Measurements from ENCODE around the gene ABL2. TPM values are rescaled to one million over a fixed set of nuclear protein-coding genes. Genes with fewer than 3 reads are reported as not detected.

Gene ABL2
- total and polyA plus RNA-seq, 10 donors, result 1.3 to 21.7 (median 16.0) TPM

DNA sequence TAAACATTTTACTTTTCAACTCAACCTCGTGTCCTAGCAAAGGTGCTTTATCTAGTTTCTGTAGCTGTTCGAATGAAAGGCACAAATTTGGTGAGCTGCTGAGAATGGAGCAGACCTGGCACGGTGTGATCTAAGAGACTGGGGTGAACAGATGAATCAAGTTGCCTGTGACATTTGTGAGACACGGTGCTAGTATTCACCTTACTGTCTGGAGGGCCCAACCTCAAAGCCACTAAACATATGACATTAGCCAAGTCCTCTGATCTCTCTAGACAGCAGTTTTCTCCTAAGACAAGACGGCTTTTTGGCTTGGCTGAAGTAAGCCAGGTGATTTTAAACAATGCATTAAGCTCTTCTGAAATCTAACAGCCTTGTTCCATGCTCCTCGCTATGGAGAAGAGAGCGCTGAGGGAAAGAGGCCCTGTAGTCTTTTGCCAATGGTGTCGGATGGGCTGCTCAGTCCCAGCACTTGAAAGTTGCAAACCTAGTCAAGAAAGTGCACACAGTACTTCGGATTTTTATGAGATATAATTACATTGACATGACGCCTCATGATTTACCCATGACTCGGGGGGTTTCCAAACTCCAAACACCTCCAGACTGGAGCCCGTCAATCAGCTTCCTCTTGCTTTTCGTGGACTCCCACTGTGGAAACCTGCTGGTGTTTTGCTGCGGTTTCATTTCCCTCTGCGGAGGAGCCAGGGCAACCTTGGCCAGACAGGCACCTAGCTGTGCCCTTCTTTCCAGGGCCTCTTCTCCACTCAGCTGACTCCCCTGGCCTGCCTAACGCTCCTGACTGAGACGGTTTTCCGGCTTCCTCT lies 148.4 kb downstream of the ABL2 start:
- no peaks in the 10 kb centered on the region for H3K9me3 ChIP-seq
- 30 to 35% (median 32%) methylated on average over 15 to 18 of the region's 18 CpGs for WGBS, 5 donors
- H3K4me3 ChIP-seq, result peak overlapping the region; percentile 83 to 97 (median 88)
- DNase-seq, result no peak
- H3K4me1 ChIP-seq, result peaks cover 14 to 53% (median 32%) of the 10 kb centered on the region in 6 donors
- intact Hi-C loops (cut with DNase I; ENCODE audit: low total_unique reads), result no loop called here
- H3K27me3 ChIP-seq (replicated peaks in 1 of 7), result no peaks in the 10 kb centered on the region
- peak overlapping the region; percentile 82 to 94 (median 91) for H3K27ac ChIP-seq
- H3K36me3 ChIP-seq, result peaks cover 0 to 20% (median 10%) of the 10 kb centered on the region in 6 donors
- no peak for TF ChIP-seq POLR2A (IDR thresholded peaks at IDR 0.05)
- no peak for TF ChIP-seq POLR2AphosphoS5 (IDR thresholded peaks at IDR 0.05)
- TF ChIP-seq, protein P1, sequence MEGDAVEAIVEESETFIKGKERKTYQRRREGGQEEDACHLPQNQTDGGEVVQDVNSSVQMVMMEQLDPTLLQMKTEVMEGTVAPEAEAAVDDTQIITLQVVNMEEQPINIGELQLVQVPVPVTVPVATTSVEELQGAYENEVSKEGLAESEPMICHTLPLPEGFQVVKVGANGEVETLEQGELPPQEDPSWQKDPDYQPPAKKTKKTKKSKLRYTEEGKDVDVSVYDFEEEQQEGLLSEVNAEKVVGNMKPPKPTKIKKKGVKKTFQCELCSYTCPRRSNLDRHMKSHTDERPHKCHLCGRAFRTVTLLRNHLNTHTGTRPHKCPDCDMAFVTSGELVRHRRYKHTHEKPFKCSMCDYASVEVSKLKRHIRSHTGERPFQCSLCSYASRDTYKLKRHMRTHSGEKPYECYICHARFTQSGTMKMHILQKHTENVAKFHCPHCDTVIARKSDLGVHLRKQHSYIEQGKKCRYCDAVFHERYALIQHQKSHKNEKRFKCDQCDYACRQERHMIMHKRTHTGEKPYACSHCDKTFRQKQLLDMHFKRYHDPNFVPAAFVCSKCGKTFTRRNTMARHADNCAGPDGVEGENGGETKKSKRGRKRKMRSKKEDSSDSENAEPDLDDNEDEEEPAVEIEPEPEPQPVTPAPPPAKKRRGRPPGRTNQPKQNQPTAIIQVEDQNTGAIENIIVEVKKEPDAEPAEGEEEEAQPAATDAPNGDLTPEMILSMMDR (IDR thresholded peaks at IDR 0.05 in 8 of 11, conservative IDR thresholded peaks at IDR 0.05 in 3 of 11), result no peak

DNA sequence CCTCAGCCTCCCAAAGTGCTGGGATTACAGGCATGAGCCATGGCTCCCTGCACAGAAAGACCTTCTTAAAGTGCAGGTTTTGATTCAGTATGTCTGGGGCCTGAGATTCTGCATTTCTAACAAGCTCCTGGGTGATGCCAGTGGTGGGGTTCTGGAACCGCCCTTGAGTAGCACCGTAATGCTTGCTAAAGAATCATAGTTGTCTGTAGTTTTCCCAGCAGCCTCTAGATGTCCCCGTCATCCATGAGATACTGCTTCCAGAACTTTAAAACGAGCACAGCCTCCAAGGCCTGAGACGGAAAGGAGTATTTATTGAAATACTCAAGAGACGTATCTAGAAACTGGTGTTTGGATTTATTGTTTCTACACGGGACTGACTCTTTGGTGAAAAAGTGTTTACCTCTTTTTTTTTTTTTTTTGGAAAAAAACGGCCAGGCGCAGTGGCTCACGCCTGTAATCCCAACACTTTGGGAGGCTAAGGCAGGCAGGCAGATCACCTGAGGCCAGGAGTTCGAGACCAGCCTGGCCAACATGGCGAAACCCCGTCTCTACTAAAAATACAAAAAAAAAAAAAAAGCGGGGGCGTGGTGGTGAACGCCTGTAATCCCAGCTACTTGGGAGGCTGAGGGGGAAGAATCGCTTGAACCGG lies 150.2 kb downstream of the ABL2 start:
- H3K4me3 ChIP-seq, result no peak overlapping the region
- WGBS, 5 donors, result 53 to 61% (median 59%) methylated on average over 18 of the region's 18 CpGs
- TF ChIP-seq POLR2A (IDR thresholded peaks at IDR 0.05) (no peak), POLR2AphosphoS5 (IDR thresholded peaks at IDR 0.05) (no peak)
- TF ChIP-seq, protein P1 (IDR thresholded peaks at IDR 0.05 in 8 of 11, conservative IDR thresholded peaks at IDR 0.05 in 3 of 11), result peak; percentile 41 to 73 (median 64)
- intact Hi-C loops (cut with DNase I; ENCODE audit: low total_unique reads), result no loop called here
- H3K36me3 ChIP-seq, result peaks cover 0 to 9% (median 0%) of the 10 kb centered on the region in 6 donors
- H3K4me1 ChIP-seq, result peaks cover 14 to 40% (median 29%) of the 10 kb centered on the region in 6 donors
- H3K27me3 ChIP-seq (replicated peaks in 1 of 7), result no peaks in the 10 kb centered on the region
- no peak overlapping the region for H3K27ac ChIP-seq
- no peaks in the 10 kb centered on the region for H3K9me3 ChIP-seq
- no peak for DNase-seq

DNA sequence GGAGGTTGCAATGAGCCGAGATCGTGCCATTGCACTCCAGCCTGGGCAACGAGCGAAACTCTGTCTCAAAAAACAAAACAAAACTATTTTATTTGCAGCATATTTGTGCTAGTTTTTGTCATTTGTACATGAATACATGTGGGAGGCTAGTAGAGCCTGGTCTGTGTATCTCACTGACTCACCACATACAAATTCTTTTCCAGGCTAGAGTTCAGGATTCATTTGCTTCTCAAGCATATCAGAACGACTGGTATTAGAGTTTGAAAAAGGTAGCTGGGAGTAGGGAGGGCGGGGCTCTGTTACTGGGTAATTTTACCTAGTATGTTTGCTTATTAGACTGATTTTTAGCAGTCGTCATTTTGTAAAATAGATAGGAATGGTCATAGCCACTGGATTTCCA lies 152.1 kb downstream of the ABL2 start:
- WGBS, 5 donors, result 88 to 92% (median 91%) methylated on average over 7 of the region's 7 CpGs
- Histone ChIP-seq H3K9me3 (no peaks in the 10 kb centered on the region), H3K27ac (no peak overlapping the region), H3K36me3 (peaks cover 0 to 28% (median 0%) of the 10 kb centered on the region in 6 donors), H3K4me3 (no peak overlapping the region), H3K27me3 (replicated peaks in 1 of 7) (no peaks in the 10 kb centered on the region), H3K4me1 (peaks cover 8 to 22% (median 14%) of the 10 kb centered on the region in 6 donors)
- TF ChIP-seq POLR2A (IDR thresholded peaks at IDR 0.05) (no peak), POLR2AphosphoS5 (IDR thresholded peaks at IDR 0.05) (no peak)
- TF ChIP-seq, protein P1 (IDR thresholded peaks at IDR 0.05 in 8 of 11, conservative IDR thresholded peaks at IDR 0.05 in 3 of 11), result no peak
- DNase-seq, result no peak
- intact Hi-C loops (cut with DNase I; ENCODE audit: low total_unique reads), result no loop called here

DNA sequence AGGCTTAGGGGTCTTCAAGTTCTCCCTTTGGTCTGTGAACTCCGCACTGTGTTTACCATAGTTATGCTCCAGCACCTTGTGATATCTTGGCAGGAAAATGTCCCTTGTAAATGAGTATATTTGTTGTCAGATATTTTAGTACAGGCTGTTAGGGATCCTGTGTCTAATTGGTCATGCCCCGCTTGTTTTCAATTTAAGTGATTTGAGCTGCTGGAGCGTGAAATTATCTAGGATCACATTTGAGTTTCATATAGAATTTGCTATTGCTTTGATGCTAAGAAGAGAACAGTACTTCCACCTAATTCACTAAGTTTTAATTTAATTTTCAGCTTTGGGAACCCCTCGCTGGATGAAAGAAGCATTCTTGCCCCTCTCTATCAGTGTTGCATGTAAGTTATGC lies 163.0 kb downstream of the ABL2 start:
- no peak overlapping the region for H3K27ac ChIP-seq
- TF ChIP-seq, protein P1 (IDR thresholded peaks at IDR 0.05 in 8 of 11, conservative IDR thresholded peaks at IDR 0.05 in 3 of 11), result no peak
- TF ChIP-seq POLR2A (IDR thresholded peaks at IDR 0.05) (no peak), POLR2AphosphoS5 (IDR thresholded peaks at IDR 0.05) (no peak)
- intact Hi-C loops (cut with DNase I; ENCODE audit: low total_unique reads), result no loop called here
- 95 to 100% (median 97%) methylated on average over 4 of the region's 4 CpGs for WGBS, 5 donors
- H3K9me3 ChIP-seq, result no peaks in the 10 kb centered on the region
- no peaks in the 10 kb centered on the region for H3K27me3 ChIP-seq (replicated peaks in 1 of 7)
- DNase-seq, result no peak
- H3K36me3 ChIP-seq, result peaks cover 0 to 87% (median 48%) of the 10 kb centered on the region in 6 donors
- H3K4me3 ChIP-seq, result no peak overlapping the region
- H3K4me1 ChIP-seq, result no peaks in the 10 kb centered on the region
